IPS-NIHi7 (cell line): ENCODE results near the gene TMEM235.
"Not testable (repeated sequence)": the region's sequence is repeated elsewhere in the genome, so short reads cannot be mapped to it uniquely, and the experiment has no call there.

Experiments used
- DNase-seq: peaks from one replicate; pipeline ENCODE4 v3.0.0; 2012; ENCODE audit warnings: mixed read lengths; ENCODE audit errors: extremely low spot score

The TMEM235 gene

GRCh38 chr17:78219396-78220150, 11.9 kb upstream of the TMEM235 start:
- peak; percentile 55 for DNase-seq

DNA sequence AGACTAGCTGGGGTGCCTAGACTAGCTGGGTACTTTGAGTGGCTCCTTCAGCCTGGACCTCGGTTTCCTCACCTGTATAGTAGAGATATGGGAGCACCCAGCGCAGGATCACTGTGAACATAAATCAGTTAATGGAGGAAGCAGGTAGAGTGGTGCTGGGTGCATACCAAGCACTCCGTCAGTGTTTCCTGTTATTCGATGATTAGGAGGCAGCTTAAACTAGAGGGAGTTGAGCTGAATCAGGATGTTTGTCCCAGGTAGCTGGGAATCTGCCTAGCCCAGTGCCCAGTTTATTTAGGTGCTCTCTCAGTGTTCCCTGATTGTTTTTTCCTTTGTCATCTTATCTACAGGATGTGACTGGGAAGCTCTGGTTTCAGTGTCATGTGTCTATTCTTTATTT, 8.4 kb upstream of the TMEM235 start:
- no peak for DNase-seq

- DNase-seq: no peak
Measured at GRCh38 chr17:78223765-78224164, 7.7 kb upstream of the TMEM235 start.

DNA sequence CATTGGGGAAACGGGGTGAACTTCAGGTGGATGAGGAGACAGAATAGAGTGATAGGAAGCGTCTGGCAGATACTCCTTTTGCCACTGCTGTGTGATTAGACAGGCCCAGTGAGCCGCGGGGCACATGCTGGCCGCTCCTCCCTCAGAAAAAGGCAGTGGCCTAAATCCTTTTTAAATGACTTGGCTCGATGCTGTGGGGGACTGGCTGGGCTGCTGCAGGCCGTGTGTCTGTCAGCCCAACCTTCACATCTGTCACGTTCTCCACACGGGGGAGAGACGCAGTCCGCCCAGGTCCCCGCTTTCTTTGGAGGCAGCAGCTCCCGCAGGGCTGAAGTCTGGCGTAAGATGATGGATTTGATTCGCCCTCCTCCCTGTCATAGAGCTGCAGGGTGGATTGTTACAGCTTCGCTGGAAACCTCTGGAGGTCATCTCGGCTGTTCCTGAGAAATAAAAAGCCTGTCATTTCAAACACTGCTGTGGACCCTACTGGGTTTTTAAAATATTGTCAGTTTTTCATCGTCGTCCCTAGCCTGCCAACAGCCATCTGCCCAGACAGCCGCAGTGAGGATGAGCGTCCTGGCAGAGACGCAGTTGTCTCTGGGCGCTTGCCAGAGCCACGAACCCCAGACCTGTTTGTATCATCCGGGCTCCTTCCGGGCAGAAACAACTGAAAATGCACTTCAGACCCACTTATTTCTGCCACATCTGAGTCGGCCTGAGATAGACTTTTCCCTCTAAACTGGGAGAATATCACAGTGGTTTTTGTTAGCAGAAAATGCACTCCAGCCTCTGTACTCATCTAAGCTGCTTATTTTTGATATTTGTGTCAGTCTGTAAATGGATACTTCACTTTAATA, 7.0 kb upstream of the TMEM235 start:
- no peak for DNase-seq

DNA sequence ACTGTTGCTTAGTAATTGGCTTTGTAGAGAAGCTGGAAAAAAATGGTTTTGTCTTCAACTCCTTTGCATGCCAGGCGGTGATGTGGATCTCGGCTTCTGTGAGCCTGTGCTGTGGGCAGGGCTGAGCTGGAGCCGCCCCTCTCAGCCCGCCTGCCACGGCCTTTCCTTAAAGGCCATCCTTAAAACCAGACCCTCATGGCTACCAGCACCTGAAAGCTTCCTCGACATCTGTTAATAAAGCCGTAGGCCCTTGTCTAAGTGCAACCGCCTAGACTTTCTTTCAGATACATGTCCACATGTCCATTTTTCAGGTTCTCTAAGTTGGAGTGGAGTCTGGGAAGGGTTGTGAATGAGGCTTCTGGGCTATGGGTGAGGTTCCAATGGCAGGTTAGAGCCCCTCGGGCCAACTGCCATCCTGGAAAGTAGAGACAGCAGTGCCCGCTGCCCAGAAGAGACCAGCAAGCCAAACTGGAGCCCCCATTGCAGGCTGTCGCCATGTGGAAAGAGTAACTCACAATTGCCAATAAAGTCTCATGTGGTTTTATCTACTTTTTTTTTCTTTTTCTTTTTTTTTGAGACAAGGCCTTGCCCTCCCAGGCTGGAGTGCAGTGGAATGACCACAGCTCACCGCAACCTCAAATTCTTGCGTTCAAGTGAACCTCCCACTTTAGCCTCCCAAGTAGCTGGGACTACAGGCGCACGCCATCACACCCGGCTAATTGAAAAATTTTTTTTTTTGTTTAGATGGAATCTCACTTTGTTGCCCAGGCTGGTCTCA, 6.2 kb upstream of the TMEM235 start:
- no peak for DNase-seq

DNA sequence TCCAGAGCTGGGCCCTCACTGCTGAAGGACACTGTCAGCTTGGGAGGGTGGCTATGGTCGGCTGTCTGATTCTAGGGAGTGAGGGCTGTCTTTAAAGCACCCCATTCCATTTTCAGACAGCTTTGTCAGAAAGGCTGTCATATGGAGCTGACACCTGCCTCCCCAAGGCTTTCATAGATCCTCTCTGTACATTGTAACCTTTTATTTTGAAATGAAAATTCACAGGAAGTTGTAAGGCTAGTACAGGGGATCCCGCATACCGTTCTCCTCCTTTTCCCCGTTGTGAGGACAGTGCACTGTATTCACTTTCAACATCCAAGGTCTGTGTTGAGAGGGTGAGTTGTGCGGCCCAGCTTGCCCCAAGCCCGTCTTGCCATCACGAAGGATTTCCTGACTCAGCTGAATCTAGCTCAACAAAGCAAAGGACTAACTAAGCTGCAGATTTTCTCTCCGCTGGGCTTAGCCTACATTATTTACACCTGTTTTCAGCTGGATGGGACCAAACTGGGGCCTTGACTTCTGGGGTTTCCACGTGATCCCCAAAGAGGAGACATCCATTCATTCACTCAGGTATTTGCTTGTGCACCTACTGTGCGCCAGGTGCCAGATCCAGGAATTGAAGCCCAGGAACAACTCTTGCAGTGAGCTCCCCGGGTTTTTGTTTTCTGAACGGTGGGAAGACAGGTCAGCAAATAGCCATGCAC, 5.2 kb upstream of the TMEM235 start:
- no peak for DNase-seq

GRCh38 chr17:78226759-78227454, 4.5 kb upstream of the TMEM235 start:
- DNase-seq: no peak

GRCh38 chr17:78227455-78227916, 3.9 kb upstream of the TMEM235 start:
- DNase-seq: no peak

DNA sequence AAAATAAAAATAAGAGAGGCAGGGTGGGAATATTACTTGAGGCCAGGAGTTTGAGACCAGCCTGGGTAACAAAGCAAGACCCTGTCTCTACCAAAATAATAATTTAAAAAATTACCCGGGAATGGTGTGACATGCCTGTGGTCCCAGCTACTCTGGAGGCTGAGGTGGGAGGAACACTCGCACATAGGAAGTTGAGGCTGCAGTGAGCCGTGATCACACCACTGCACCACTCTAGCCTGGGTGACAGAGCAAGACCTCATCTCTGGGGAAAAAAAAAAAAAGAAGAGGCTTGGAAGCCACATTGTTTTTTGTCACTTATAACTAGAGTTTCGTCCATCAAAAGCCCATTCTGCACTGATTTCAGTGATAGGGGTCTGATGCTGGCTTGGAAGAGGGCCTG, 3.3 kb upstream of the TMEM235 start:
- no peak for DNase-seq

- DNase-seq: no peak
Measured at GRCh38 chr17:78230252-78230962, 1.0 kb upstream of the TMEM235 start.

- peak; percentile 68 for DNase-seq
Measured at GRCh38 chr17:78231991-78232858, 794 bp downstream of the TMEM235 start.

DNA sequence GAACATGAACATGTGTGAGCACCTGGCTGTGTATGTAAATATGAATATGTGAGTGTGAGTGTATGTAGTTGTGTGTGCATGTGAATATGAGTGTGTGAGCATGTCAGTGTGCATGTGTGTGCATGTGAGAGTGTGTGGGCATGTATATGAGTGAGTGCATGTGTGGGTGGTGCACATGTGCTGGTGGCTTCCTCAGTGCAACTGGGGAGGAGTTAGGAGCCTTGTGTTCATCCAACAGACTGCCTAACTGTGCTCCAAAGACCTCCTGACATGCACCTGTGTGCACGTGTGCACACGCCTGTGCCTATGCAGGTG, 1.4 kb downstream of the TMEM235 start:
- no peak for DNase-seq

DNA sequence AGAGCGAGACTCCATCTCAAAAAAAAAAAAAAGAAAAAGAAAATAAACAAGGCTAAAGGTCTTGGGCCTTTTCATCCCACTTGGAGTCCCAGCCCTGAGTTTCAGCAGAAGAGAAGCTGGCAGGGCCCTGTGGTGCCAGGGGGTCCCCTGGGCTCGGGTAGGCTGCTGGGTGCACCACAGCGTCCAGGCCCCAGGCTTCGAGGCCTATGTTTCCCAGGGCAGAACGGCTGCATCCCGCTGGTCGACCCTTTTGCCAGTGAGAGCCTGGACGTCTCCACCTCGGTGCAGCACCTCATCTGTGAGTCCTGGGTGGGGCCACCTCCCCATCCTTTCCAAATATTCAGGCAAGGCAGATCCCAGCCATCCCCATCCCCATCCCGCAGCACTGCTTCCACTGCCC, 2.2 kb downstream of the TMEM235 start:
- DNase-seq: no peak

DNA sequence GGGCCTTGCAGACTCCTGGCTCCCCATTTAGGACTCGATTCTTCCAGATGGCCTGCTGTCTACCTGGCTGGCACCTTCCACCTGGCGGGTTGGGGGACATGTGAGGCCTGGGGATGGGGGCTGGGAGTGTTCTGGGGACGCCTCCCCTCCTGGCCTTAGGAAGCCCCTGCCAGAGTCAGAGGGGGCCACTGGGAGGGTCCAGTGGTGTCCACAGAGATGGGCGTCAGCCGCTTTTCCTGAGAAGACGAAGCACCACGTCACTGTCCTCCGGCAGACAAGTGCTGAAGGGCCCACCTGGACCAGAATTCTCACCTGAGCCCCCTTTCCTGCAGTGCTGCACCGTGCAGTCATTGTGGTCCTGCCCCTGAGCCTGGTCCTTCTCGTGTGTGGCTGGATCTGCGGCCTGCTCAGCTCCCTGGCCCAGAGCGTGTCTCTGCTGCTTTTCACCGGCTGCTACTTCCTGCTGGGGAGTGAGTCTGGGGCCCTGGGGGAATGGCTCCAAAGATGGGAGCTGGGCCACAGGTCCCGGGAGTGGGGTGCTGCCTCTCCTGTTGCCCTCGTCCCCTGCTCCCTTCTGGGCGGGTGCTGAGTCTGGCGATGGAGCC, 2.9 kb downstream of the TMEM235 start:
- no peak for DNase-seq

GRCh38 chr17:78235022-78235421, 3.6 kb downstream of the TMEM235 start:
- not testable (repeated sequence) for DNase-seq

- no peak for DNase-seq
Measured at GRCh38 chr17:78235885-78236284, 4.5 kb downstream of the TMEM235 start.

GRCh38 chr17:78236362-78237127, 5.1 kb downstream of the TMEM235 start:
- DNase-seq: no peak

DNA sequence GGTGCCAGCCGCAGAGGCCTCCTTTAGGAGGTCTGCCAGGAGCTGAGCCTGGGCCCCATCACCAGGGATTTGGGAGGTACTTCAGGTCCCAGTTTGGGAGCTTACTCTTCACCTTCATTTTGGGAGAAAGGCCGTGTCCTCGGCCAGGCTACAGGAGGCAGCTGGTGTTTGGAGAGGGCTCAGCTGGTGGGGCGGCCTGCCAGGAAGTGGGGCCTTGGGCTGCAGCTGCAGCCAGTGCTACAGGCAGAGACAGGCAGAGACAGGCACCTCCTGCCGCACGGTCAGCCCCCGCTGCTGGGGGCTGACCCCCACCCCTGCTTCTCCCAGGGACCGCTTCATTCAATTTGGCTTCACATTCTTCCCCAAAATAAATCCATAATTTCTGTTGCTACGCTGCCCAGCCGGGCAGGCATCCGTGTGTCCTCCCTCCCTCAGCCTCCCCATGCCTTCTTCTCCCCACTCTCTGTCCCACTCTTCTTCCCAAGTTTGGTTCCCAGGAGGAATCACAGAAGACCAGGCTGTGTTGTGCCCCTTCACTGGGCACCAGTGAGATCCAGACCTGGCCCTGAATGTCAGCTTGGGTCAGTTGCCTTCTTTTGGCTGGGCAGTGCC, 6.1 kb downstream of the TMEM235 start:
- DNase-seq: no peak
